ENCODE results near the gene RGS10.
"Not testable (repeated sequence)": the region's sequence is repeated elsewhere in the genome, so short reads cannot be mapped to it uniquely, and the experiment has no call there.

RGS10 gene

GRCh38 chr10:119567978-119568377 lies 25.5 kb upstream of the RGS10 start:
- intact Hi-C loops (cut with DNase I; ENCODE audit: low total_unique reads) = no loop called here
- H3K27ac ChIP-seq = no peak overlapping the region
- no peak overlapping the region for H3K4me3 ChIP-seq
- H3K4me1 ChIP-seq = no peaks in the 10 kb centered on the region
- peaks cover 9 to 16% (median 11%) of the 10 kb centered on the region in 3 donors for H3K36me3 ChIP-seq
- no peak for DNase-seq
- H3K9me3 ChIP-seq = no peaks in the 10 kb centered on the region
- no peaks in the 10 kb centered on the region for H3K27me3 ChIP-seq
- no peak for TF ChIP-seq CTCF (IDR thresholded peaks at IDR 0.05)

- Histone ChIP-seq H3K27me3 (no peaks in the 10 kb centered on the region), H3K4me1 (no peaks in the 10 kb centered on the region), H3K36me3 (no peaks in the 10 kb centered on the region), H3K27ac (no peak overlapping the region), H3K9me3 (no peaks in the 10 kb centered on the region), H3K4me3 (no peak overlapping the region)
- DNase-seq = no peak
- TF ChIP-seq CTCF (IDR thresholded peaks at IDR 0.05) = no peak
- intact Hi-C loops (cut with DNase I; ENCODE audit: low total_unique reads) = no loop called here
Measured at GRCh38 chr10:119562097-119562496, 19.6 kb upstream of the RGS10 start.

GRCh38 chr10:119559511-119559910 lies 17.0 kb upstream of the RGS10 start:
- H3K27me3 ChIP-seq; H3K4me1 ChIP-seq; H3K36me3 ChIP-seq; DNase-seq; H3K4me3 ChIP-seq; intact Hi-C loops (cut with DNase I; ENCODE audit: low total_unique reads); H3K9me3 ChIP-seq; H3K27ac ChIP-seq: not testable (repeated sequence)

- H3K27me3 ChIP-seq; intact Hi-C loops (cut with DNase I; ENCODE audit: low total_unique reads); H3K4me1 ChIP-seq; DNase-seq; H3K4me3 ChIP-seq; H3K36me3 ChIP-seq; H3K9me3 ChIP-seq; H3K27ac ChIP-seq: not testable (repeated sequence)
Measured at GRCh38 chr10:119556081-119556480, 13.6 kb upstream of the RGS10 start.

- intact Hi-C loops (cut with DNase I; ENCODE audit: low total_unique reads) = no loop called here
- H3K27me3 ChIP-seq = no peaks in the 10 kb centered on the region
- no peak overlapping the region for H3K27ac ChIP-seq
- H3K4me1 ChIP-seq = no peaks in the 10 kb centered on the region
- no peaks in the 10 kb centered on the region for H3K36me3 ChIP-seq
- H3K4me3 ChIP-seq = no peak overlapping the region
- no peaks in the 10 kb centered on the region for H3K9me3 ChIP-seq
- no peak for TF ChIP-seq CTCF (IDR thresholded peaks at IDR 0.05)
- DNase-seq = no peak
Measured at GRCh38 chr10:119555178-119555784, 12.8 kb upstream of the RGS10 start.

GRCh38 chr10:119550827-119551226 lies 8.3 kb upstream of the RGS10 start:
- intact Hi-C loops (cut with DNase I; ENCODE audit: low total_unique reads) = no loop called here
- peaks cover 0 to 10% of the 10 kb centered on the region in 2 donors for H3K27me3 ChIP-seq
- no peaks in the 10 kb centered on the region for H3K4me1 ChIP-seq
- H3K27ac ChIP-seq = no peak overlapping the region
- no peak for TF ChIP-seq CTCF (IDR thresholded peaks at IDR 0.05)
- H3K9me3 ChIP-seq = no peaks in the 10 kb centered on the region
- no peak overlapping the region for H3K4me3 ChIP-seq
- DNase-seq = no peak
- no peaks in the 10 kb centered on the region for H3K36me3 ChIP-seq

Data from tibial artery (tissue), 4 donors.